Measurements from ENCODE around the gene SURF6. TPM values are rescaled to one million over a fixed set of nuclear protein-coding genes. Genes with fewer than 3 reads are reported as not detected.

Gene SURF6
- total RNA-seq, 1 experiment from 2014 or later = 56.3 TPM

DNA sequence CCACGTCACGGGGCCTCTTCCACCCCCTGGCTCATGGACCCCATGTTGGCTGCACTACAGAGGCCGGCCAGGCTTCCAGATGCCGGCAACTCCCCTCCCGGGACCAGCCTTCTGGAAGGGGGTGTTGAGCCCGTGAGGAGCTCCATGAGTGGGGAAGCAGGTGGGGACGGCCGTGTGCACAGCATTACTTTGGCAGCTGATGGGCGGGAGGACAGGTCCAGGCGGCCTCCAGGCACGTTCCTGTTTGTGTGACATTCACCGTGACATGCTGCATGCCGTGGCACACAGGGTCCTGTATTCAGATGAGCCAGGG lies 31.9 kb downstream of the SURF6 start:
- Histone ChIP-seq H3K9me3 (ENCODE audit: control insufficient read depth, low read depth, low read length) (no peaks in the 10 kb centered on the region), H2AK5ac (ENCODE audit: insufficient read length, low read length) (no peak overlapping the region), H2BK120ac (ENCODE audit: low read depth, low read length, poor library complexity, severe bottlenecking) (no peak overlapping the region), H2AFZ (ENCODE audit: low read length) (no peak overlapping the region), H3K14ac (ENCODE audit: insufficient read depth, low read length) (no peak overlapping the region), H4K91ac (ENCODE audit: insufficient read length, low read depth, low read length) (no peak overlapping the region), H3K9ac (ENCODE audit: extremely low read depth, insufficient read length, low read length) (no peak overlapping the region), H3K79me1 (ENCODE audit: insufficient read depth, low read depth, low read length, poor library complexity, severe bottlenecking) (no peaks in the 10 kb centered on the region), H3K23ac (ENCODE audit: insufficient read length, low read depth, low read length) (no peak overlapping the region), H3K4ac (ENCODE audit: low read depth, low read length) (no peak overlapping the region), H3K79me2 (ENCODE audit: insufficient read depth, low read length) (no peaks in the 10 kb centered on the region), H3T11ph (ENCODE audit: low read length) (no peak overlapping the region), H3K27me3 (ENCODE audit: insufficient read depth, low read length) (no peaks in the 10 kb centered on the region), H3K23me2 (ENCODE audit: insufficient read length, low read depth, low read length, poor library complexity, severe bottlenecking) (no peaks in the 10 kb centered on the region), H4K5ac (ENCODE audit: insufficient read length, low read depth, low read length) (no peak overlapping the region), H4K20me1 (ENCODE audit: control insufficient read depth, insufficient read depth, insufficient read length) (no peaks in the 10 kb centered on the region), H2BK15ac (ENCODE audit: low read depth, low read length) (no peak overlapping the region), H3K4me2 (ENCODE audit: insufficient read depth, insufficient read length, low read length) (no peak overlapping the region), H3K27ac (ENCODE audit: insufficient read length, low read depth, low read length) (no peak overlapping the region), H3K18ac (ENCODE audit: insufficient read length, low read depth, low read length) (no peak overlapping the region), H4K8ac (replicated peaks; ENCODE audit: insufficient read length, low read depth, low read length) (no peak overlapping the region), H2BK12ac (ENCODE audit: insufficient read length, low read depth, low read length) (no peak overlapping the region), H2BK5ac (ENCODE audit: insufficient read length, low read length) (no peak overlapping the region), H3K4me1 (ENCODE audit: insufficient read depth, low read length) (no peaks in the 10 kb centered on the region), H3K56ac (ENCODE audit: insufficient read length, low read depth, low read length) (no peak overlapping the region), H2BK20ac (ENCODE audit: low read depth, low read length, poor library complexity, severe bottlenecking) (no peak overlapping the region)
- TF ChIP-seq, protein P1, sequence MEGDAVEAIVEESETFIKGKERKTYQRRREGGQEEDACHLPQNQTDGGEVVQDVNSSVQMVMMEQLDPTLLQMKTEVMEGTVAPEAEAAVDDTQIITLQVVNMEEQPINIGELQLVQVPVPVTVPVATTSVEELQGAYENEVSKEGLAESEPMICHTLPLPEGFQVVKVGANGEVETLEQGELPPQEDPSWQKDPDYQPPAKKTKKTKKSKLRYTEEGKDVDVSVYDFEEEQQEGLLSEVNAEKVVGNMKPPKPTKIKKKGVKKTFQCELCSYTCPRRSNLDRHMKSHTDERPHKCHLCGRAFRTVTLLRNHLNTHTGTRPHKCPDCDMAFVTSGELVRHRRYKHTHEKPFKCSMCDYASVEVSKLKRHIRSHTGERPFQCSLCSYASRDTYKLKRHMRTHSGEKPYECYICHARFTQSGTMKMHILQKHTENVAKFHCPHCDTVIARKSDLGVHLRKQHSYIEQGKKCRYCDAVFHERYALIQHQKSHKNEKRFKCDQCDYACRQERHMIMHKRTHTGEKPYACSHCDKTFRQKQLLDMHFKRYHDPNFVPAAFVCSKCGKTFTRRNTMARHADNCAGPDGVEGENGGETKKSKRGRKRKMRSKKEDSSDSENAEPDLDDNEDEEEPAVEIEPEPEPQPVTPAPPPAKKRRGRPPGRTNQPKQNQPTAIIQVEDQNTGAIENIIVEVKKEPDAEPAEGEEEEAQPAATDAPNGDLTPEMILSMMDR (conservative IDR thresholded peaks at IDR 0.05) = no peak
- H3K36me3 Mint-ChIP-seq (ENCODE audit: insufficient read depth in 1 of 3, low read depth in 3 of 3) = peaks cover under 1% of the 10 kb centered on the region in 3 experiments; a peak in 1 of 7 replicates
- DNase-seq = no peak
- H3K27me3 Mint-ChIP-seq (ENCODE audit: low read depth) = peaks cover 44% of the 10 kb centered on the region
- H3K9me3 Mint-ChIP-seq = peaks cover 1 to 5% of the 10 kb centered on the region in 2 experiments
- no peak overlapping the region for H3K4me3 Mint-ChIP-seq
- no peak overlapping the region; a peak in 1 of 7 replicates for H3K27ac Mint-ChIP-seq
- peaks cover 0 to 3% of the 10 kb centered on the region in 2 experiments; a peak in 1 of 4 replicates for H3K4me1 Mint-ChIP-seq
- no CpG with 5 or more reads among the region's 13 CpGs for WGBS (ENCODE audit: extremely low coverage, insufficient read length, low lambda C conversion rate)

Data from H9 (cell line).